GM18505 (cell line): ENCODE measurements around the gene AIRE.
A peak's percentile ranks its signal among the peaks of the same experiment; 100 is the strongest.
"Not testable (repeated sequence)": the region's sequence is repeated elsewhere in the genome, so short reads cannot be mapped to it uniquely, and the experiment has no call there.

Experiments used
- ATAC-seq: cut with Tn5 transposase; IDR thresholded peaks from one replicate; pipeline ENCODE4 v1.9.1; 2021; ENCODE audit not compliant: unreplicated experiment
- POLR2A ChIP-seq: IDR thresholded peaks from 4 replicates; pipeline ENCODE4 v1.6.1; 2011; ENCODE audit warnings: borderline replicate concordance; ENCODE audit not compliant: insufficient read depth, insufficient read length; ENCODE audit errors: extremely low read depth

Gene AIRE

DNA sequence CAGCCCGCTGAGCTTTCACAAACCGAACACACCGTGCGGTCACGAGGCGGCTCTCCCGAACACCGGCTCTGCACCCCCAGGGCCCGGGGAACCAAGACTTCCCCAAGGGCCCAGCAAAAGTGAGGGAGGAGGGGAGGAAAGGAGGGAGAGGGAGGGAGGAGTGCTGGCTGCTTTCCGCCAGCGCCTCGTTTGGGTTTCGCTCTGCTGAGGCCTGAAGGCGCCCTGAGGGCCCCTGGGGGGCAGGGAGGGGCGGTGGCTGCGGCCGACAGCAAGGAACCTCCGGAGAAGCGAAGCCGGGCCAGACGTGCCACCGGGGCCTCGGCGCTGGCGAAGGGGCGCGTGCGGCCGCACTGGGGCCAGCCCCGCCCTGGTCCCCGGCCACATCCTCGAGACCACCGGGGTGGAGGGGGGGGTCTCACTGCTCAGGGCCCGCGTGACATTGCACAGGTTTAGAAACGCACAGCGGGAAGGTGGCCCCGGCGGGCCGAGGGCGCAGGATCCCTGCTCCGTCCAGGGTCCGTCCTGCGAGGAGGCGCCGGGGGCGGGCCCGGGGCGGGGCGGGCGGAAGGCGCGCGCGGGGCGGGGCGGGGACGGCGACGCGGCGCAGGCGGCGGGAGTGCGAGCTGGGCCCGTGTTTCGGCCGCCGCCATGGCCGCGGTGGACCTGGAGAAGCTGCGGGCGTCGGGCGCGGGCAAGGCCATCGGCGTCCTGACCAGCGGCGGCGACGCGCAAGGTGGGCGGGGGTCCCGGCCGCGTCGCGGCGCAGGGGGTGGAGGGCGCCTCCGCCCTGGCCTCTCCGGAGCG lies 14.0 kb downstream of the AIRE start, which contains the start of gene PFKL:
TSS of gene PFKL (plus strand) at position 596 of the 804 bp plus-strand sequence. CDS start at position 649, 53 bp downstream.
- peak; percentile 64 for TF ChIP-seq POLR2A

GRCh38 chr21:44300262-44300959 lies 14.7 kb downstream of the AIRE start:
- ATAC-seq: peak; percentile 24
- TF ChIP-seq POLR2A: peak; percentile 39

More for the DNA sequence above, 14.0 kb downstream of the AIRE start, which contains the start of gene PFKL:
- peak; percentile 53 for ATAC-seq

GRCh38 chr21:44301141-44301540 lies 15.5 kb downstream of the AIRE start:
- ATAC-seq: no peak
- TF ChIP-seq POLR2A: no peak

DNA sequence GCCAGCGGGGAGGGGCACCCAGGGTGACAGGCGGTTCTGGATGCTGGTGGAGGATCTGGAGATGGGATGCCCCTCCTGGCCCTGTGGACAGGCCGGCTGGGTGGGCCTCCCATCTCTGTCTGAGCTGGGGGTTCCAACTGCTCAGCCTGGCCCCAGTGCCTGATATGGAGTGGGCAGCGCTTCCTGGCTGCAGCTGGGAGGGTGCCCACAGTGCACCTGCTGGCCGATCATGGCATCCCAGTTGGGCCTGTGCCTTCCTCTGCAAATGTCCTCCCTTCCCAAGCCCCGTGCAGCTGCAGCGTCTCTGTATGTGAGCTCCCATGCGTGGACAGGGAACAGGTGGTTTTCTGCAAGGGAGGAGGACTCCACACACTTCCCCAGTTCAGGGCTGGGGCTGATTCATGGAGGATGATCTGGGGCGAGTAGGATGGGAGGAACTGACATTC lies 16.3 kb downstream of the AIRE start:
- ATAC-seq: no peak
- no peak for TF ChIP-seq POLR2A

- ATAC-seq: not testable (repeated sequence)
Measured at GRCh38 chr21:44302573-44303401, 17.1 kb downstream of the AIRE start.

GRCh38 chr21:44303490-44303981 lies 17.9 kb downstream of the AIRE start:
- peak; percentile 17 for TF ChIP-seq POLR2A
- ATAC-seq: no peak

GRCh38 chr21:44304011-44304616 lies 18.4 kb downstream of the AIRE start:
- no peak for TF ChIP-seq POLR2A

DNA sequence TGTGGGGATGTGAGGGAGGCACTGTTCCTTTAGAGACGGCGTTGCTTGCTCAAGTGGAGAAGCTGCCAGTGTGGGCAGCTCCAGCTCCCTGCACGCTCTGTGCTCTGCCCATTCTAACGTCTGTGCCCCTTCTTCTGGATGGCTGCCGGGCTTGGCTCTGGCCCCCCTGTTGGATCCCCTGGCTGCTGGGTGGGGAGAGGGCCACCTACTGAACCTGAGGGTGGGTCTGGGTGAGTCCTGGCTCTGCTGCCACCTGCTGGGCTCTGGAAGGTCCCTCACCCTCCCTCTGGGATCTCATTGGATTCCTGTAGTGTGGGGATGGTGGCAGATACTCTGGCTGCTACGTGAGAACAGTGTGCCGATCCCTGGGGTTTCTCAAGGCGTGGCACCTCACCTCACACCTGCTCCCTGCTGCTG lies 19.2 kb downstream of the AIRE start:
- no peak for TF ChIP-seq POLR2A
- no peak for ATAC-seq

More at GRCh38 chr21:44304011-44304616, 18.4 kb downstream of the AIRE start:
- no peak for ATAC-seq

- ATAC-seq: no peak
- no peak for TF ChIP-seq POLR2A
Measured at GRCh38 chr21:44305691-44306090, 20.0 kb downstream of the AIRE start.

DNA sequence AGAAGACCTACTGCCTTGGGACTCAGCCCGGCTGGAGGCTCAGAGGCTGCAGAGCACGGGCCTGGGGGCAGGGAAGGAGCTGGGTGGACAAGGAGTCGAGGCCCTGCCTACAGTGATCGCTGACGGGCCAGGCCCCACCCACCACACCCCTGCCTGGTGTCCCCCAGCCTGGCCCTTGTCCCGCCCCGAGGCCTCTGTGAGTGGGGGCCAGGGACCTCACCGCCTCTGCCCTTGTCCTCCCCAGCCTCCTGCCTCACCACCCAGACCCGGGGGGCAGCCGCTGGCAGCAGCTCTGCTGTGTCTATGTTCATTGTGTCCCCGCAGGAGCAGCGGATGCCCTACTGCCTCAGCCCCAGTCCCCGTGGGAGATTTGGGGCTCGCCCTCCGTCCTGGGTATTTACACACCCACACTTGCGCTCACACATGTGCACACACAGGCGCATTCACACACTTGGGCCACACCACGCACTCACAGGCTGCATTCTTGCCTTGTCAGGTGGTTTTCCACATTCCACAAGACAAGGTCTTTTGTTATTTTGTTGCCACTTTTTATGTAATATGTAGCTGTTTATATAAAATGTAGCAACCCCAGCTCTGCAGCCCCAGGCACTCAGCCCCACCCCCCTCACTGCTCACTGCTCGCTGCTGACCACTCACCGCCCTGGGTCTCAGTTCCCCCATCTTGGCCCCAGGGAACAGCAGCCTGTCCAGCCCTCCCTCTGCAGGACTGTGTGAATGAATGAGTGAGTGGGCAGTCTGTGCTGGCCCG lies 21.4 kb downstream of the AIRE start:
- ATAC-seq: no peak
- no peak for TF ChIP-seq POLR2A

GRCh38 chr21:44310628-44311507 lies 25.2 kb downstream of the AIRE start:
- no peak for TF ChIP-seq POLR2A
- no peak for ATAC-seq
